Measurements from ENCODE around the gene ZNF185. TPM values are rescaled to one million over a fixed set of nuclear protein-coding genes. Genes with fewer than 3 reads are reported as not detected.

The ZNF185 gene
- total RNA-seq, 1 experiment from 2014 or later = 11.3 TPM

DNA sequence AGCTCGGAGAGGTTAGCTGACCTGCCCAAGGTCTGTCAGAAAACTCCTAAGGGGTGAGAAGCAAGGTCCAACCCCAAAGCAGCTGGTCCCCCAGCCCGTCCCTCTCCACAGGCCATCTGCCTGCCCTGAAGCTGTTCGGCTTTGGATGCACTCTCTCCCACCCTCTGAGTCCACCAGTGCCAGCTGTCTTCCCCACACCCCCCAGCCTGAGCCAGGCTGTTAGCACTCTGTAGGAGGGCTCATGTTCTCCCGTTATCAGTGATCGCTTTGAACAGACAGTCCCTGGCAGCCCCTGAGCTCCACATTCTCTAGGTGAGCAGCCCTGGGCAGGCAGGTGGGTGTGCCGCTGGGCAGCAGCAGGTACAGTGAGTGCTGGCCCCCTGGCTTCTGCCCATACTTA, 16.0 kb downstream of the ZNF185 start:
- Histone ChIP-seq H2BK15ac (ENCODE audit: low read depth, low read length) (no peak overlapping the region), H3K4ac (ENCODE audit: low read depth, low read length) (no peak overlapping the region), H3K4me1 (ENCODE audit: insufficient read depth, low read length) (no peaks in the 10 kb centered on the region), H2BK120ac (ENCODE audit: low read depth, low read length, poor library complexity, severe bottlenecking) (no peak overlapping the region), H2AFZ (ENCODE audit: low read length) (no peak overlapping the region), H2BK12ac (ENCODE audit: insufficient read length, low read depth, low read length) (no peak overlapping the region), H4K91ac (ENCODE audit: insufficient read length, low read depth, low read length) (no peak overlapping the region), H3K14ac (ENCODE audit: insufficient read depth, low read length) (no peak overlapping the region), H3K56ac (ENCODE audit: insufficient read length, low read depth, low read length) (no peak overlapping the region), H4K5ac (ENCODE audit: insufficient read length, low read depth, low read length) (no peak overlapping the region), H3K79me1 (ENCODE audit: insufficient read depth, low read depth, low read length, poor library complexity, severe bottlenecking) (no peaks in the 10 kb centered on the region), H3K9ac (ENCODE audit: extremely low read depth, insufficient read length, low read length) (no peak overlapping the region), H3K23ac (ENCODE audit: insufficient read length, low read depth, low read length) (no peak overlapping the region), H3T11ph (ENCODE audit: low read length) (no peak overlapping the region), H2BK5ac (ENCODE audit: insufficient read length, low read length) (no peak overlapping the region), H3K27me3 (ENCODE audit: insufficient read depth, low read length) (no peaks in the 10 kb centered on the region), H3K79me2 (ENCODE audit: insufficient read depth, low read length) (no peaks in the 10 kb centered on the region), H3K4me2 (ENCODE audit: insufficient read depth, insufficient read length, low read length) (no peak overlapping the region), H4K20me1 (ENCODE audit: control insufficient read depth, insufficient read depth, insufficient read length) (no peaks in the 10 kb centered on the region), H3K18ac (ENCODE audit: insufficient read length, low read depth, low read length) (no peak overlapping the region), H2BK20ac (ENCODE audit: low read depth, low read length, poor library complexity, severe bottlenecking) (no peak overlapping the region), H3K9me3 (ENCODE audit: control insufficient read depth, low read depth, low read length) (peaks cover 32% of the 10 kb centered on the region), H3K27ac (ENCODE audit: insufficient read length, low read depth, low read length) (no peak overlapping the region), H3K23me2 (ENCODE audit: insufficient read length, low read depth, low read length, poor library complexity, severe bottlenecking) (no peaks in the 10 kb centered on the region), H4K8ac (replicated peaks; ENCODE audit: insufficient read length, low read depth, low read length) (no peak overlapping the region), H2AK5ac (ENCODE audit: insufficient read length, low read length) (no peak overlapping the region)
- TF ChIP-seq CTCF (conservative IDR thresholded peaks at IDR 0.05) = no peak
- no peak overlapping the region for H3K27ac Mint-ChIP-seq
- DNase-seq = no peak
- H3K4me3 Mint-ChIP-seq = no peak overlapping the region
- WGBS (ENCODE audit: extremely low coverage, insufficient read length, low lambda C conversion rate) = no CpG with 5 or more reads among the region's 6 CpGs
- H3K27me3 Mint-ChIP-seq (ENCODE audit: low read depth) = no peaks in the 10 kb centered on the region
- H3K36me3 Mint-ChIP-seq (ENCODE audit: insufficient read depth in 1 of 3, low read depth in 3 of 3) = peaks cover 0 to 3% (median 3%) of the 10 kb centered on the region in 3 experiments; a peak in 3 of 7 replicates
- H3K9me3 Mint-ChIP-seq = peaks cover 67 to 80% of the 10 kb centered on the region in 2 experiments
- peaks cover 6 to 16% of the 10 kb centered on the region in 2 experiments; a peak in 3 of 4 replicates for H3K4me1 Mint-ChIP-seq

Data from H9 (cell line).